HepG2 (cell line): ENCODE results near the gene ZDHHC7. TPM values are rescaled to one million over a fixed set of nuclear protein-coding genes. Genes with fewer than 3 reads are reported as not detected.

Source experiments
- CHD2 ChIP-seq: IDR thresholded peaks from 2 replicates; pipeline ENCODE4 v1.6.1; 2011; ENCODE audit warnings: low read depth, low read length, improper control_type of control experiment
- GATAD1 ChIP-seq: IDR thresholded peaks from 2 replicates; pipeline ENCODE4 v1.6.1; 2016; ENCODE audit warnings: missing genetic modification reagents, missing compliant biosample characterization
- GMEB1 ChIP-seq: sonication (generic); formaldehyde crosslinking; IDR thresholded peaks from 2 replicates; pipeline ENCODE4 v1.5.1; 2020; ENCODE audit warnings: missing genetic modification reagents, mild to moderate bottlenecking, borderline replicate concordance
- HMGXB3 ChIP-seq: sonication (generic); formaldehyde crosslinking; IDR thresholded peaks from 2 replicates; pipeline ENCODE4 v1.4.0; 2020; ENCODE audit warnings: missing genetic modification reagents, borderline replicate concordance
- MAFK ChIP-seq, 2 experiments: IDR thresholded peaks in 1 of 2; conservative IDR thresholded peaks in 1 of 2; 2 replicates each; pipeline ENCODE4 v1.6.1; 2011; ENCODE audit warnings: improper control_type of control experiment in 2 of 2, low read length in 2 of 2
- RBM22 ChIP-seq: fragments of 200-400 bp; formaldehyde crosslinking; optimal IDR thresholded peaks from 2 replicates; pipeline ENCODE3; 2017; ENCODE audit warnings: mild to moderate bottlenecking, low read length, moderate library complexity
- SNAPC4 ChIP-seq: sonication (generic); formaldehyde crosslinking; IDR thresholded peaks from 2 replicates; pipeline ENCODE4 v1.4.0; 2020; ENCODE audit warnings: mild to moderate bottlenecking, missing genetic modification reagents
- ZBTB7B ChIP-seq: sonication (generic); formaldehyde crosslinking; IDR thresholded peaks from 2 replicates; pipeline ENCODE4 v1.4.0; 2020; ENCODE audit warnings: missing genetic modification reagents
- ZFP82 ChIP-seq: sonication (generic); formaldehyde crosslinking; IDR thresholded peaks from 2 replicates; pipeline ENCODE4 v1.5.1; 2020; ENCODE audit warnings: mild to moderate bottlenecking, missing genetic modification reagents, borderline replicate concordance
- ZNF275 ChIP-seq: sonication (generic); formaldehyde crosslinking; IDR thresholded peaks from 2 replicates; pipeline ENCODE4 v1.8.0; 2022; ENCODE audit warnings: missing genetic modification reagents, mild to moderate bottlenecking, inconsistent platforms, borderline replicate concordance
- ZNF564 ChIP-seq: sonication (generic); formaldehyde crosslinking; IDR thresholded peaks from 2 replicates; pipeline ENCODE4 v1.8.1; 2023; ENCODE audit warnings: mild to moderate bottlenecking, missing genetic modification reagents
- ZNF704 ChIP-seq: sonication (generic); formaldehyde crosslinking; IDR thresholded peaks from 2 replicates; pipeline ENCODE4 v1.8.1; 2023; ENCODE audit warnings: mild to moderate bottlenecking, inconsistent platforms, moderate library complexity, missing genetic modification reagents, borderline replicate concordance
- ZNF883 ChIP-seq: sonication (generic); formaldehyde crosslinking; IDR thresholded peaks from 2 replicates; pipeline ENCODE4 v1.5.1; 2020; ENCODE audit warnings: mild to moderate bottlenecking, missing genetic modification reagents; ENCODE audit errors: not compliant biosample characterization
- polyA plus RNA-seq, 8 experiments: library from polyadenylated mRNA; depleted of rRNA in 3 of 8; stranded (reverse) in 7 of 8; unstranded in 1 of 8; fragments of >200 nt; fragmentation: Illumina TruSeq in 4 of 8; extraction: Trizol in 4 of 8; gene quantifications; 2 replicates each; pipeline versions ENCODE4 v1.2.1 to v1.2.3, GENCODE V29; 2011 to 2016; ENCODE audit warnings: low read depth in 4 of 8, missing spikeins in 1 of 8, mixed read lengths in 1 of 8; ENCODE audit not compliant: insufficient read depth in 1 of 8
- total RNA-seq, 5 experiments: library from RNA; depleted of rRNA; stranded (reverse); fragments of >200 nt; fragmentation: Illumina TruSeq; extraction: Trizol; gene quantifications; 2 replicates each; pipeline ENCODE4 v1.2.3, GENCODE V29; 2016; ENCODE audit warnings: low read depth in 1 of 5

The ZDHHC7 gene
- total and polyA plus RNA-seq, 2 of the 13 experiments (the other 11 are each of a cell fraction or from before 2014, with no cell fraction given), result 46.8 to 67.6 TPM

- TF ChIP-seq ZNF883 (CRISPR knock-in tag) (peak; percentile 83), ZNF704 (CRISPR knock-in tag) (peak; percentile 82), GATAD1 (CRISPR knock-in tag) (peak; percentile 93), ZNF275 (CRISPR knock-in tag) (peak; percentile 96; the same call in 1 of the 2 replicates), RBM22 (no peak), GMEB1 (CRISPR knock-in tag) (peak; percentile 85), ZBTB7B (CRISPR knock-in tag) (no peak; the same call in 1 of the 2 replicates), SNAPC4 (CRISPR knock-in tag) (peak; percentile 93), CHD2 (peak; percentile 78), MAFK (conservative IDR thresholded peaks at IDR 0.05 in 1 of 2, IDR thresholded peaks at IDR 0.05 in 1 of 2; ENCODE audit: low read length in 2 of 2) (no peak), ZNF564 (CRISPR knock-in tag) (peak; percentile 31; the same call in 1 of the 2 replicates), ZFP82 (CRISPR knock-in tag) (no peak), HMGXB3 (CRISPR knock-in tag) (peak; percentile 35; the same call in 1 of the 2 replicates)
These were observed at the start of gene ZDHHC7 (continued) for GRCh38 chr16:85010931-85011845.
